A549 treated with RU486 at 1 μM for 4 hours (cell line): ENCODE measurements around the gene MGARP. TPM values are rescaled to one million over a fixed set of nuclear protein-coding genes. Genes with fewer than 3 reads are reported as not detected.

Experiments used
- total RNA-seq: library from RNA; stranded (reverse); fragments of 200-300 nt; extraction: Qiagen RNA extraction; gene quantifications from 5 replicates; pipeline ENCODE4 v1.2.3, GENCODE V29; 2022; ENCODE audit warnings: low read depth

The MGARP gene
- total RNA-seq = 0.30 to 1.1 TPM (median 0.90 TPM) in 5 replicates

DNA sequence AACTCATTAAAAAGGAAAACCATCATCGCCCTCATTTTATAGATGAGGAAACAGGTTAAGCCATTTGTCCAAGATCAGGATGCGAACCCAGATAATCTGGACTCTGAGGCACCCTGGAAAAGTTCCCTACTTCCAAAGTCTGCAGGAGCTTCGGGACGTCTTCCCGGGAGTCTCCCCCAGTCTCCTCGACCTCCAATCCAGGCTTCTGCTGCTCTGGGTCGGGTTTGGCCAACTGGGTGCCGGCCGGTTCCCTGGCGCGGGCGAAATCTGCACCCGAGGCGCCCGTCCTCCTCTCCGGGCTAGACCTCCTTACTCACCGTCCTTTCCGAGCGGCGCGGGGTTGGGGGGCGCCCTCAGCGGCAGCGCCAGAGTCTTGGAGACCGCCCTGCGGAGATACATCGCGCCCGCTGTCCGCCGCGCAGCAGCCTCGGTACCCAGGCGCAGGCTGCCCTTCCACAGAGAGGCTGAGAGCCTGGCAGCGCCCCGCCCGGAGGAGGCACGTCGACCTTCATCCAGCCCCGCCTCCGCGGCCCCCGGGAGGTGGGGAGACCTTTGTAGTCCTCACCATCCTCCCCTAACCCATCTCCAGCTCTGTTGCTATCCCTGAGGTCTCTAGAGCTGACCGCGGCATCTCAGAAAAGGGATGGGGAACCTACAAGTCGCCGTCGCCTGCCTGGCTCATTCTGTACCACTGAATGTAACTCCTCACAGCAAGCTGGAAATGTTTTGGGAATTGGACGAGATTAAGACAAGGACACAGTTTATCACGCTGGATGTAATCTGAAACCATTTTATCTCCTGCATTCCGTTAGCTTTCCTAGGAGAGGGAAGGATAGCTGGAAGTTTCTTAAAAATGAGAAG, at the start of gene MGARP:
Gene MGARP (minus strand): TSS at position 466 of the 861 bp plus-strand sequence. CDS start 67 bp downstream, at position 399.

DNA sequence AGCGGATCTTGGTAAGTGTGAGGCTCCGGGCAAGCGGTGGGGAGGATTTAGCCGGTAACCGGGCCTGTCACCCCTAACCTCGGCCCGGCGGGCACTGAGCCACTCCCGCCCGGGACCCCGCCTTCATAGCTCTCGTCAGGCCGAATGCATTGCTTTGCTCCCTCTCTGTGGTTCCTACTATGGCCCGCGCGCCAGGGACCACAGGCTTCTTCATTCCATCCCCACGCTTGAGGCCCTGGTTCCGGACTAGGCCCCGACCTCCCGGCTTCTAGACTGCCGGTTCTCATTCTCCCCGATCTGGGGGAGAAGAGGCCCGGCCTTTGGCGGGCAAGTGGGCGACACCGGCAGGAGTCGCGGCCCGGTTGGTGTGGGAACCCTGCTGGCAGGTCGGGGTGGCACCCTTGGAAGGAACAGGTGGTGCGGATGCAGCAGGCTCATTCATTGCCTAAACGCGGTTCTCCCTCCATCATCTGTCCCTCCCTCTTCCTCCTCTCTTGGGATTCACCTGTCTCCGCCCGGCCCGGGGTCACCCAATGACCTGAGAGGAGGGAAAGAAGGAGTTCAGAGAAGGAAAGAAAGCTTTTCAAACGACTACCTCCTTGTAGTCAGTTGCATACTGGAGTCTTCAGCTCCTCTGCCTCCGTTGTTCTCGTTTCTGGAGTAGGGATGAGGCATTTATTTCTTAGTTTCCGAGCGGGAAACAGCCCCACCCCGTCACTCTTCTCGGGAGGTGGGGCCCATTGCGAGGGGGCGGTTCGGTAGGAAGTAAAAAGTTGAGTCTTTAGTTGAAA, 22.0 kb upstream of the MGARP start, which contains the start of gene NDUFC1:
Gene NDUFC1 (minus strand): TSS at position 657 of the 791 bp plus-strand sequence. CDS start 6,679 bp downstream, outside the sequence.

DNA sequence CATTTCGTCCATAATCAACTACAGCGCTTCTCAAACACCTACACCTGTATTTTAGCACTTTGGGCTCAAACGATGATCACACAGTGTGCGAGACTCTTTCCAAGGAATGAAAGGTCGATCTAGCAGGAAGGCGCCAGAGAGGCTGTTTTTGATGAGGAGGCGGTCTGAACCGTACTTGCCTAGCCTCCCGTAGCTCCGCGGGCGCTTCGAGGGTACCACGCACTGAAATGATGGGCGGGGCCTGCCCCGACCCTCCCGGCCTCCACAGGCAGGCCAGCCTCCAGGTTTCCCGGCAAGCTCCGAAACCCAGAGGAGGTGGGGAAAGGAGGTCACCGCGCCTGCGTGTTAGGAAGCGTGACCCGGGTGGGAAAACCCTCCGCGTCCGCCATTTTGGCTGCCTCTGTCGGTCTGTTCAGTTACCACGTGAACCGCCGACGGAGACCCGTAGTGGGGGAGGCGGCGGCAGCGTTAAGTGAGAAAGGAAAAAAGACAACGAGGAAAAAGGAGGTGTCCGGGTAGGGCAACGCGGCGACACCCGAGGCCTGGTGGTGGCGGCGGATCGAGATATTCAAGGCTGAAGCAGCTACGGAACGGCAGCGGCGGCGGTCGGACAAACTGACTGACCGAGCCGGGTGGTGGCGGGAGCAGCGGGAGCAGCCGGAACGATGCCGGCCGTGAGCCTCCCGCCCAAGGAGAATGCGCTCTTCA, 21.2 kb upstream of the MGARP start, which contains the start of gene NAA15:
Gene NAA15 (plus strand): TSS at position 393 of the 708 bp plus-strand sequence. CDS start 273 bp downstream, at position 666.

Other genes with a start within 250 kb of the MGARP start
- 13.0 to 17.8 TPM (median 13.5 TPM) in 5 replicates for gene ELF2, start 103.0 kb downstream of the MGARP start, total RNA-seq
- gene NAA15, start 21.3 kb upstream of the MGARP start, total RNA-seq = 18.1 to 37.3 TPM (median 26.9 TPM) in 5 replicates
- 65.0 to 86.0 TPM (median 76.1 TPM) in 5 replicates for gene NDUFC1, start 22.3 kb upstream of the MGARP start, total RNA-seq
- gene RAB33B, start 173.9 kb upstream of the MGARP start, total RNA-seq = 1.4 to 2.7 TPM (median 2.6 TPM) in 5 replicates